ENCODE data around the gene SLC4A1.

Gene SLC4A1

DNA sequence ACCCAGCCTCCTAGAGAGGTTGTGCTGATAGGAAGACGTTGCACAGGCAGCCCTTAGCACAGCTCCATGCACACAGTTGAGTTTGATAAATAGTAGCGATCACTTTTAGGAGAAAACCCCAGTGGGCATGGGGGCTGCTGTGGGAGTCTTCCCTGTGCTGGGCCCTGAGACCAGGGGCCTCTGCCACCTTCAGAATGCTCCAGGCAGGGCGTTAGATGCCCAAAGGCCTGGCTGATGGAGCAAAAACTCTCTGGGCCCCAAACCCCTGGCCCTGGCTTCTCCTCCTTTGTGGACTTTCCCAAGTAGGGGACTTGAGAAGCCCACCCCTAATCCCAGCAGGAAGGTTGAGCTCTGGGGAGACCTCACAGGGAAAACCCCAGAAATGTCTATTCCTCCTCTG lies 14.3 kb upstream of the SLC4A1 start:
- DNase-seq (ENCODE audit: low spot score): no peak
- TF ChIP-seq, protein P1, sequence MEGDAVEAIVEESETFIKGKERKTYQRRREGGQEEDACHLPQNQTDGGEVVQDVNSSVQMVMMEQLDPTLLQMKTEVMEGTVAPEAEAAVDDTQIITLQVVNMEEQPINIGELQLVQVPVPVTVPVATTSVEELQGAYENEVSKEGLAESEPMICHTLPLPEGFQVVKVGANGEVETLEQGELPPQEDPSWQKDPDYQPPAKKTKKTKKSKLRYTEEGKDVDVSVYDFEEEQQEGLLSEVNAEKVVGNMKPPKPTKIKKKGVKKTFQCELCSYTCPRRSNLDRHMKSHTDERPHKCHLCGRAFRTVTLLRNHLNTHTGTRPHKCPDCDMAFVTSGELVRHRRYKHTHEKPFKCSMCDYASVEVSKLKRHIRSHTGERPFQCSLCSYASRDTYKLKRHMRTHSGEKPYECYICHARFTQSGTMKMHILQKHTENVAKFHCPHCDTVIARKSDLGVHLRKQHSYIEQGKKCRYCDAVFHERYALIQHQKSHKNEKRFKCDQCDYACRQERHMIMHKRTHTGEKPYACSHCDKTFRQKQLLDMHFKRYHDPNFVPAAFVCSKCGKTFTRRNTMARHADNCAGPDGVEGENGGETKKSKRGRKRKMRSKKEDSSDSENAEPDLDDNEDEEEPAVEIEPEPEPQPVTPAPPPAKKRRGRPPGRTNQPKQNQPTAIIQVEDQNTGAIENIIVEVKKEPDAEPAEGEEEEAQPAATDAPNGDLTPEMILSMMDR (IDR thresholded peaks at IDR 0.05; ENCODE audit: extremely low read depth, missing control alignments): no peak

DNA sequence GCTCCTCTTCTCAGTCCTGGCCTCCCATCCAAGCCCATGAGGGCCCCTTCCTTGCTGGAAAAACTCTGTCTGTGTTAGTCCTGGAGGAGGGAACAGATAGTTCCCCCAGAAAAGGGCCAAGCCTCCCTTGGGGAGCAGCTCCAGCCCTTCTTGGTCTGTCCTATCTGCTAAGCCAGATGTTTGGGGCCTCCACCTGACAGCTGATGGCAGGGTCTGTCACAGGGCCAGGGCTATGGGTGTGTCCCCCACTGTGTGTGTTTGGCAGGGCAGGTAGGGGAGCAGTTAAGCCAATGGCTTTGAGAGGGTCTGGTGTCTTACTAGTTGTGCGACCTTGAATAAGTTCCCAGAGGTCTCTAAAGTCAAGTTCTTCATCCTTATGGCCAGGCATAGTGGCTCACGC lies 13.6 kb upstream of the SLC4A1 start:
- TF ChIP-seq, protein P1 (IDR thresholded peaks at IDR 0.05; ENCODE audit: extremely low read depth, missing control alignments): no peak

DNA sequence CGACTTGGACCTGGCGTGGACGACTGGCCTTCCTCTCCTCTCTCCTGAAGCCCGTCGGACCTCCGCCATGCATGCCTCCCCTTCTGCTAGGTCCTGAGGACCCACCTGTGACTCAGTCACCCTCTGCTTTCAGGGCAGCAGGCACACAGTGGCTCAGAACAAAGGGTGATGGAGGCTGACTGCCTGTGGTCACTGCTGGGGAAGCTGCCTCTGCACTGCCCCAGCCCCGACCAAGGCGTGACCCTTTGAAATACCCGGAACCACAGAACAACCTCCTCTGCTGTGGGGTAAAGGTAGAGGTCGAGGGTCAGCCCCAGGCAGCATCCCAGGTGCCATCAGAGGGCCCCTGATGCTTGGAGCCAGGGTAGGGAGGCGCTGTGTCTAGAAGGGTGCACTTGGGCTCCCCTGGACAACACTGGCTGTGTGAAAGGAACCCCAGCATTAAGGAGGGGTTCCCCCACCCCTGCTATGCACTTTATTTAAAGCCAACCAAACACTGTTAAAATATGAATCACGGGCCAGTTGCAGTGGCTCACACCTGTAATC lies 12.5 kb upstream of the SLC4A1 start:
- no peak for DNase-seq (ENCODE audit: low spot score)
- TF ChIP-seq, protein P1 (IDR thresholded peaks at IDR 0.05; ENCODE audit: extremely low read depth, missing control alignments): no peak

More for the DNA sequence above, 13.6 kb upstream of the SLC4A1 start:
- no peak for DNase-seq (ENCODE audit: low spot score)

DNA sequence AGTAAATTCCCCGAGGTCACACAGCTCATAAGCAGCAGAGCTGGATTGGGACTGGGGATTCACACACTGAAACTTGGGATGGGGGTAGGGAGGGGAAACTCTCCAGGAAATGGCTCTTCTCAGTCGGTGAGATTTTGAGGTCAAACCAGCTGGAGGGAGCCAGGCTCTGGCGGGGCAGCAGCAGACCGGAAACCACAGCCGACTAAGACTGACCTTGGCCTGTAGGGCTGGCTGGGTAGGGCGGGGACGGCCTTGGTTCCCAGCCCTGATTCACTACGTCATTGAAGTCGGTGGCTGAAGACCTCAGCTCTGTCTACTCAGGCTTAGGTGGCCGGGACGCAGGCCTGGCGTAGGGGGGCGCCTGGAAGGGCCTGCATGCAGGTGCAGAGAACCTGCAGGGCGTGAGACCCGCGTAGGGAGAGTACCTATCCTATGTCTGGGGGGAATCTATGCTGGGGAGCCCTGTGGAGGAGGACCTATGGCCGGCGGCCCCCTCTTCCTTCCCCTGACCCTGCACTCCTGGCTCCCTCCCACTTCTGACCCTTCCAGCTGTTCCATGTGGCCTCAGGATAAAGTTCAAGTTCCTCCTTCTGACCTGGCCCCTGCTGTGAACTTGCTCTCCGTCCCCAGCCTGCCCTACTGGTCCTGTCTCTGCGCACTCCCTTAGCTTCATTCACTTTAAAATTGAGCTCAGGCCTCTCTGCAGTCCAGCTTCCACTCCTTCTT lies 11.9 kb upstream of the SLC4A1 start:
- TF ChIP-seq, protein P1 (IDR thresholded peaks at IDR 0.05; ENCODE audit: extremely low read depth, missing control alignments): no peak
- peak; percentile 85 for DNase-seq (ENCODE audit: low spot score)

DNA sequence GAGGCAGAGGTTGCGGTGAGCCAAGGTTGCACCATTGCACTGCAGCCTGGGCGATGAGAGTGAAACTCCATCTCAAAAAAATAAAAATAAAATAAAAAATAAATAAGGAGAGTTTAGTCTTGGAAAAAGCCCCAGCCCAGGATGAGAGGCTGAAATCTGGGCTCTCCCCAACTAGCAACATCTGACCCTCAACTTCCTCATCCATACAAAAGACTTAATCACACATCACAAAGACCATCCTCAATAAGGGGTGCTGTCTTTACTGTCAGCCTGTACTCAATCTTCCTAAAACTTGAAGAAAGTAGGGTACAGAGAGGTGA lies 11.4 kb upstream of the SLC4A1 start:
- DNase-seq (ENCODE audit: low spot score): no peak
- TF ChIP-seq, protein P1 (IDR thresholded peaks at IDR 0.05; ENCODE audit: extremely low read depth, missing control alignments): no peak

DNA sequence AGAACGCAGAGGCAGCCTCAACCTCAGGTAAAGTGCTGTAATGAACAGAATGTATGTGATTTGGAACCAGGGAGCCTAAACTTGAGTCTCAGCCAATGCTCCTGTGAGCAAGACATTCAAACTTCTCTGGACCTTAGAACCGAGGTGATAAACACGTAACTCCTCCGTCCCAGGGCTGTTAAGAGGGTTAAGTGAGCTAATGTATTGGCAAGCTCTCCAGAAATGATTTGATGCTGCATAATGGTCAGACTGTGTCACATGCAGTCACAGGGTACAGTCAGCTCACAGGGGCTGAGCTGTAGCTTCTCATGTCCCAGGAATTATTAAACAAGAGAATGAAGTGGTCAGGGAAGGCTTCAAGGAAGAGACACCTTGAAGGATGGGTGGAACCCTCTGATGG lies 10.0 kb upstream of the SLC4A1 start:
- TF ChIP-seq, protein P1 (IDR thresholded peaks at IDR 0.05; ENCODE audit: extremely low read depth, missing control alignments): no peak
- DNase-seq (ENCODE audit: low spot score): no peak

DNA sequence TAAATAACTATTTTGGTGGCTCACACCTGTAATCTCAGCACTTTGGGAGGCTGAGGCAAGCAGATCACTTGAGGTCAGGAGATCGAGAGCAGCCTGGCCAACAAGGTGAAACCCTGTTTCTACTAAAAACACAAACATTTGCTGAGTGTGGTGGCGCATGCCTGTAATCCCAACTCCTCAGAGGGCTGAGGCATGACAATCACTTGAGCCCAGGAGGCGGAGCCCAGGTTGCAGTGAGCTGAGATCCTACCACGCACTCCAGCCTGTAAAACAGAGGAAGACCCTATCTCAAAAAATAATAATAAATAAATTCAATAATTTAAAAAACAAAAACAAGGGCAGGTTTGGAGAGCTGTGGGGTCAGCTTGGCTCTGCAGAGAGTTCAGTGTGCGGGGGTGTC lies 5.7 kb upstream of the SLC4A1 start:
- TF ChIP-seq, protein P1 (IDR thresholded peaks at IDR 0.05; ENCODE audit: extremely low read depth, missing control alignments): no peak
- no peak for DNase-seq (ENCODE audit: low spot score)

Measured in GM20000 (cell line).